GM12878 (cell line): ENCODE results near the gene STAB2. TPM values are rescaled to one million over a fixed set of nuclear protein-coding genes. Genes with fewer than 3 reads are reported as not detected.

Experiments used
- ATAC-seq: fragments of 200-7000 bp; cut with Tn5 transposase; 3 replicates; pipeline ENCODE4 v1.9.1; 2020; ENCODE audit warnings: mild to moderate bottlenecking, moderate library complexity
- BruUV-seq: library from RNA; stranded (reverse); fragments of 400-500 nt; replicated peaks from 2 replicates; lab custom pipeline; 2021; lab: Mats Ljungman, UMichigan
- CTCF ChIA-PET: fragments of 300-600 bp; sonication (Branson Sonifier 250); formaldehyde crosslinking; extraction: SDS; loops from one replicate; lab custom pipeline; 2021; ENCODE audit warnings: inconsistent platforms; lab: Yijun Ruan, JAX
- POLR2A ChIA-PET: fragments of 350-600 bp; formaldehyde crosslinking; extraction: SDS; loops from one replicate; lab custom pipeline; 2021; ENCODE audit warnings: inconsistent platforms; lab: Charles Lee
- RAD21 ChIA-PET: fragments of 300-600 bp; sonication (Branson Sonifier 250); formaldehyde crosslinking; loops from one replicate; lab custom pipeline; 2023; ENCODE audit warnings: antibody characterized with exemption; ENCODE audit not compliant: unreplicated experiment; lab: Charles Lee
- SMC1A ChIA-PET: fragments of 300-600 bp; sonication (Branson Sonifier 250); formaldehyde crosslinking; loops from one replicate; lab custom pipeline; 2023; ENCODE audit not compliant: unreplicated experiment, uncharacterized antibody; lab: Charles Lee
- DNase-seq: peaks from one replicate; pipeline ENCODE4 v3.0.0-alpha.2; 2011; ENCODE audit warnings: low read depth, low spot score
- FAIRE-seq: peaks from 3 replicates; lab custom pipeline; 2011; peaks lifted over from hg19 to GRCh38; lab: Jason Lieb, UNC
- H2AFZ ChIP-seq: 2 replicates; pipeline ENCODE4 v1.6.0; 2011; ENCODE audit warnings: low read depth, low read length, control low read depth; ENCODE audit not compliant: control insufficient read depth
- H3K27ac ChIP-seq: 2 replicates; pipeline ENCODE4 v1.5.1; 2011; ENCODE audit warnings: control low read depth; ENCODE audit not compliant: control insufficient read depth, insufficient read depth
- H3K27me3 ChIP-seq, 2 experiments: replicated peaks in 1 of 2; 2 replicates each; pipeline versions ENCODE4 v1.6.0 to v1.6.1; 2011; ENCODE audit warnings: low read length in 1 of 2; ENCODE audit not compliant: control insufficient read depth in 2 of 2, insufficient read depth in 2 of 2
- H3K36me3 ChIP-seq, 2 experiments: 2 replicates each; pipeline ENCODE4 v1.5.1; 2011; ENCODE audit warnings: low read length in 1 of 2; ENCODE audit not compliant: control insufficient read depth in 2 of 2, insufficient read depth in 2 of 2
- H3K4me1 ChIP-seq: 2 replicates; pipeline ENCODE4 v1.6.1; 2011; ENCODE audit warnings: mild to moderate bottlenecking, low read length, moderate library complexity, mixed read lengths; ENCODE audit not compliant: control insufficient read depth, insufficient read depth
- H3K4me2 ChIP-seq: 2 replicates; pipeline ENCODE4 v1.6.0; 2011; ENCODE audit warnings: control low read depth; ENCODE audit not compliant: control insufficient read depth, insufficient read depth
- H3K4me3 ChIP-seq: fragments of 200-600 bp; sonication (generic); 2 replicates; pipeline ENCODE4 v1.5.1; 2016
- H3K79me2 ChIP-seq: 2 replicates; pipeline ENCODE4 v1.6.0; 2011; ENCODE audit warnings: low read length; ENCODE audit not compliant: control insufficient read depth, insufficient read depth
- H3K9ac ChIP-seq: 2 replicates; pipeline ENCODE4 v1.8.0; 2011; ENCODE audit warnings: low read length, control low read depth, mixed read lengths; ENCODE audit not compliant: control insufficient read depth, insufficient read depth
- H3K9me3 ChIP-seq: replicated peaks from 3 replicates; pipeline ENCODE4 v1.5.1; 2011; ENCODE audit warnings: mild to moderate bottlenecking, low read length; ENCODE audit not compliant: control insufficient read depth, insufficient read depth
- H4K20me1 ChIP-seq: 2 replicates; pipeline ENCODE4 v1.6.0; 2011; ENCODE audit not compliant: control insufficient read depth, insufficient read depth
- CREB1 ChIP-seq: IDR thresholded peaks from 2 replicates; pipeline ENCODE4 v1.6.1; 2012; ENCODE audit warnings: low read depth, mild to moderate bottlenecking, inconsistent platforms
- DPF2 ChIP-seq: fragments of 450-650 bp; IDR thresholded peaks from 2 replicates; pipeline ENCODE4 v1.6.1; 2017; ENCODE audit warnings: mild to moderate bottlenecking
- FOS ChIP-seq: IDR thresholded peaks from 3 replicates; pipeline ENCODE4 v1.6.1; 2011; ENCODE audit warnings: borderline replicate concordance; ENCODE audit not compliant: insufficient read length; ENCODE audit errors: extremely low read depth
- IKZF1 ChIP-seq: fragments of 450-650 bp; conservative IDR thresholded peaks from 2 replicates; pipeline ENCODE4 v1.6.1; 2017; ENCODE audit warnings: antibody characterized with exemption, mild to moderate bottlenecking
- IRF5 ChIP-seq: fragments of 450-650 bp; IDR thresholded peaks from 2 replicates; pipeline ENCODE4 v1.6.1; 2017; ENCODE audit warnings: borderline replicate concordance
- POLR2A ChIP-seq: IDR thresholded peaks from 2 replicates; pipeline ENCODE4 v1.6.1; 2011; ENCODE audit warnings: low read depth, mild to moderate bottlenecking, low read length
- SIX5 ChIP-seq: IDR thresholded peaks from 2 replicates; pipeline ENCODE4 v1.6.1; 2011; ENCODE audit warnings: mild to moderate bottlenecking, low read depth, low read length, moderate library complexity; ENCODE audit not compliant: severe bottlenecking
- SUPT20H ChIP-seq: IDR thresholded peaks from 2 replicates; pipeline ENCODE4 v1.6.1; 2011; ENCODE audit warnings: low read depth, mild to moderate bottlenecking, low read length, moderate library complexity, borderline replicate concordance; ENCODE audit not compliant: control insufficient read depth
- TCF12 ChIP-seq: IDR thresholded peaks from 2 replicates; pipeline ENCODE4 v1.6.1; 2011; ENCODE audit warnings: low read depth, mild to moderate bottlenecking, low read length
- ZBED1 ChIP-seq: IDR thresholded peaks from 2 replicates; pipeline ENCODE4 v1.6.1; 2016; ENCODE audit warnings: borderline replicate concordance
- ZBTB11 ChIP-seq: fragments of 450-650 bp; formaldehyde crosslinking; IDR thresholded peaks from 2 replicates; pipeline ENCODE4 v1.5.0; 2022; ENCODE audit warnings: mild to moderate bottlenecking, missing genetic modification characterization
- ZNF24 ChIP-seq: fragments of 450-650 bp; IDR thresholded peaks from 2 replicates; pipeline ENCODE4 v1.6.1; 2017; ENCODE audit warnings: antibody characterized with exemption, mild to moderate bottlenecking
- WGBS: methylation state at CpG from one replicate; pipeline ENCODE4 v1.1.6; 2016; ENCODE audit warnings: low lambda C conversion rate; ENCODE audit not compliant: insufficient replicate concordance, insufficient coverage; ENCODE audit errors: missing lambda C conversion rate; 5-methylcytosine and 5-hydroxymethylcytosine counted together
- in situ Hi-C: fragments of 300-500 bp; cut with MboI; formaldehyde crosslinking; loops from 9 replicates; pipeline ENCODE4 v1.14.3; 2018; ENCODE audit warnings: mixed read lengths
- intact Hi-C: fragments of 100-400 bp; cut with micrococcal nuclease; formaldehyde crosslinking; loops from one replicate; pipeline ENCODE4 v1.14.2; 2022; ENCODE audit not compliant: unreplicated experiment
- polyA plus RNA-seq, 11 experiments: library from polyadenylated mRNA; depleted of rRNA in 4 of 11; unstranded in 6 of 11; stranded (reverse) in 5 of 11; fragments of >200 nt; fragmentation: Nextera tagmentation in 4 of 11; fragmentation: Illumina TruSeq in 1 of 11; extraction: Ambion mirVana in 4 of 11; extraction: Trizol in 1 of 11; gene quantifications; 1 replicate in 1 of 11; 2 replicates in 10 of 11; pipeline versions ENCODE4 v1.2.1 to v1.2.3, GENCODE V29; 2011 to 2016; ENCODE audit warnings: inconsistent platforms in 2 of 11, missing spikeins in 2 of 11, low read depth in 1 of 11
- total RNA-seq, 4 experiments: library from RNA; depleted of rRNA in 3 of 4; stranded (reverse); fragments of >200 nt in 3 of 4; fragmentation: Illumina TruSeq in 1 of 4; extraction: Trizol in 1 of 4; gene quantifications; 2 replicates each; pipeline versions ENCODE4 v1.2.1 to v1.2.3, GENCODE V29; 2013 to 2021

STAB2 gene
- total and polyA plus RNA-seq, 10 of the 15 experiments (the other 5 are each of a cell fraction or from before 2014, with no cell fraction given) = 0.37 TPM; not detected in 9

- 95% methylated on average over 4 of the region's 4 CpGs for WGBS
- no peak overlapping the region for H3K9ac ChIP-seq
- H3K27ac ChIP-seq = no peak overlapping the region
- ATAC-seq (no peak), FAIRE-seq (no peak), DNase-seq (no peak)
- no peaks in the 10 kb centered on the region for H3K79me2 ChIP-seq
- intact Hi-C loops (no loop called here), in situ Hi-C loops (no loop called here)
- BruUV-seq = no TSS peak
- no peaks in the 10 kb centered on the region for H3K4me1 ChIP-seq
- ChIA-PET CTCF (no interaction called here), RAD21 (no interaction called here), SMC1A (no interaction called here), POLR2A (no interaction called here)
- no peak overlapping the region for H2AFZ ChIP-seq
- TF ChIP-seq ZBTB11 (CRISPR knock-in tag) = no peak
- no peak for TF ChIP-seq CREB1
- TF ChIP-seq SUPT20H = no peak
- no peak for TF ChIP-seq TCF12
- no peak for TF ChIP-seq IKZF1
- no peak for TF ChIP-seq FOS
- no peak for TF ChIP-seq ZBED1
- TF ChIP-seq SIX5 = no peak
- TF ChIP-seq ZNF24 = no peak
- no peak for TF ChIP-seq IRF5
- no peak for TF ChIP-seq DPF2
- no peak for TF ChIP-seq POLR2A
- no peak overlapping the region for H3K4me3 ChIP-seq
- no peaks in the 10 kb centered on the region for H4K20me1 ChIP-seq
- no peaks in the 10 kb centered on the region for H3K9me3 ChIP-seq
- peaks cover 5% of the 10 kb centered on the region in 2 experiments; a peak in 2 of 4 replicates for H3K36me3 ChIP-seq
- no peaks in the 10 kb centered on the region for H3K27me3 ChIP-seq
- no peak overlapping the region for H3K4me2 ChIP-seq
These were observed 212.4 kb downstream of the STAB2 start for GRCh38 chr12:103799504-103799856.
